Stimulated activated naive CD8-positive, alpha-beta T cell treated with anti-CD3 and anti-CD28 coated beads, Interleukin-15, amount 100 ng/mL, for 72 hours (primary cell): ENCODE measurements around the gene UBN1.

Experiments used
- ATAC-seq: fragments of 150-1000 bp; cut with Tn5 transposase; 2 replicates; pipeline ENCODE4 v1.10.0; 2021; ENCODE audit warnings: mild to moderate bottlenecking, moderate library complexity
- DNase-seq, 2 donors: peaks; one replicate each; pipeline ENCODE4 v3.0.0; 2021 to 2022
- H3K27ac Mint-ChIP-seq, 2 donors: one replicate each; pipeline ENCODE4 v1.8.0; 2022; ENCODE audit warnings: mild to moderate bottlenecking in 2 of 2, mixed read lengths in 2 of 2, moderate library complexity in 2 of 2
- H3K27me3 Mint-ChIP-seq: one replicate; pipeline ENCODE4 v1.8.0; 2022; ENCODE audit warnings: mixed read lengths
- H3K4me1 Mint-ChIP-seq: one replicate; pipeline ENCODE4 v1.8.0; 2022; ENCODE audit warnings: mild to moderate bottlenecking, mixed read lengths
- H3K4me3 Mint-ChIP-seq, 2 donors: one replicate each; pipeline ENCODE4 v1.8.0; 2022; ENCODE audit warnings: mild to moderate bottlenecking in 2 of 2, mixed read lengths in 2 of 2, moderate library complexity in 1 of 2
- H3K9me3 Mint-ChIP-seq, 2 donors: one replicate each; pipeline ENCODE4 v1.8.0; 2022; ENCODE audit warnings: mixed read lengths in 2 of 2

Gene UBN1

DNA sequence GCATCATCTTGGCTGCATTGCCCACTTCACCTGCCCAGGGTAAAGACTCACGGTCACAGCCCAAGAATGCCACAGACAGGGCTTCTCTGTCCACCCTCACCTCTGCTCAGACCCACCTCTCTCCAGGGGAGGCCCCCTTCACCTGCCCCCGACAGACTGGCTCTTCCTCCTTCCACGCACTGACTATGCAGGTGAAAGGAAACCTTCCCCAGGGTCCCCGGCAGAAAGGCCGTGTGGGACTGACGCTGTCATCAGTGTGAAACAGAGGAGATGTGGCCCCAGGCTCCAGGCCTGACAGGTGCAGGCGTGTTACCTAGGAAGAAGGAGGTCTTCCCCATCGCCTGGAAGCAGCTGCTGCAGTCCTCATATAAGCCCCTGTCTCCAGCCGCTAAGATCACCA lies 35.5 kb upstream of the UBN1 start:
- peak overlapping the region in 1 of 2 donors; percentile 88 for H3K27ac Mint-ChIP-seq
- ATAC-seq: no peak

DNA sequence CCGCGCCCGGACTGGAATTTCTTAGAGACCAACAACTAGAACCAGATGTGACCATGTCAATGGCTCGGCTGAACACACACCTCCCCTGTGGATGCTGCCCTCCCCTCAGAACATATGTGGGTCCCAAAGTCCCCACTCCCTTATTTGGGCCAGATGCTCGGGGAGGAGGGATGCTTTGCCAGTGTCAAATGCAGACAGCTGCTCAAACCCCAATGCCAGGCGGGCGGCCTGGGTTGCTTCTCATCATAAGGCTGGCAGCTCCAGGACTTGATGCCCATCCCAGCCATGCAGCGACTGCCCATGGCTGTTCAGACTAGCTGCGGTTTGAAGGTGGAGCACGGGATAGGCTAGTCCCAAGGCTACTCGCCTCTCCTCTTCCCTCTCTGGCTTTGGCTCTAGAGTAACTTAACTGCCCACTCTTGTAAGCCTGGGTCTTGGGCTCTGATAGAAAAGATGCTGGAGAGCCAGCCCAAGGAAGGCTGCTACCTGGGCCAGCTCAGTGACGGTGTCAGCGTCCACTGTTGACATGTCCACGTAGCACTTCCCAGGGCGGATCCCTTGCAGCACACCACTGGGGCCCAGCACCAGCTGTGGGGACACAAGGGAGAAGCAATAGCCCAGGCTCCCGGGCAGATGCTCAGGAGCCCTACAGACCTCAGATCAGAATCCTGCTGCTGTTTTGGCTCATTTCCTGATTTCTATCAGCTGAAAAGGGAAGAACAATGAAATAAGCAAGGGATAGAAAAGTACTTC lies 33.9 kb upstream of the UBN1 start:
- Mint-ChIP-seq H3K9me3 (no peaks in the 10 kb centered on the region), H3K27ac (no peak overlapping the region), H3K4me1 (no peaks in the 10 kb centered on the region), H3K27me3 (no peaks in the 10 kb centered on the region), H3K4me3 (no peak overlapping the region)
- DNase-seq: no peak
- ATAC-seq: no peak

More for the DNA sequence above, 35.5 kb upstream of the UBN1 start:
- DNase-seq: no peak
- no peaks in the 10 kb centered on the region for H3K27me3 Mint-ChIP-seq
- H3K9me3 Mint-ChIP-seq: no peaks in the 10 kb centered on the region
- no peak overlapping the region for H3K4me3 Mint-ChIP-seq
- H3K4me1 Mint-ChIP-seq: no peaks in the 10 kb centered on the region

DNA sequence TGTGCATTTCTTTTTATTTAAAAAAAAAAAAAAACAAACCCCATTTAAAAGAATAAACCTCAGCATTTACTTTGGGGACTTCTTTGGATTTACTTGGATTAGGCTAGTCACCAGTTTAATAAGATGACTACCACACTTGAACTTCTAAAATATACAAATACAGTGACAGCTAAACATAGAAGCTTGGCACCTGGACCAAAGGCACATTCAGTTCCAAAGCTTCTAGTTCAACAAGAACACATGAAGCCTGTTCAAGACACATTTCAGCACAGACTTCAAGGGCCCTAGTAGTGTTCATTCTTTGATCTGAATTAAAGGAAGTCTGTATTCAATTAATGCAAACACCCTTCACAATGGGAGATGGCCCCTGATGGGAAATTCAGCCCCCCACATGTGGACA lies 33.2 kb upstream of the UBN1 start:
- Mint-ChIP-seq H3K4me3 (no peak overlapping the region), H3K9me3 (no peaks in the 10 kb centered on the region), H3K4me1 (no peaks in the 10 kb centered on the region), H3K27me3 (no peaks in the 10 kb centered on the region), H3K27ac (peak overlapping the region in 1 of 2 donors; percentile 80)
- ATAC-seq (no peak), DNase-seq (no peak)

DNA sequence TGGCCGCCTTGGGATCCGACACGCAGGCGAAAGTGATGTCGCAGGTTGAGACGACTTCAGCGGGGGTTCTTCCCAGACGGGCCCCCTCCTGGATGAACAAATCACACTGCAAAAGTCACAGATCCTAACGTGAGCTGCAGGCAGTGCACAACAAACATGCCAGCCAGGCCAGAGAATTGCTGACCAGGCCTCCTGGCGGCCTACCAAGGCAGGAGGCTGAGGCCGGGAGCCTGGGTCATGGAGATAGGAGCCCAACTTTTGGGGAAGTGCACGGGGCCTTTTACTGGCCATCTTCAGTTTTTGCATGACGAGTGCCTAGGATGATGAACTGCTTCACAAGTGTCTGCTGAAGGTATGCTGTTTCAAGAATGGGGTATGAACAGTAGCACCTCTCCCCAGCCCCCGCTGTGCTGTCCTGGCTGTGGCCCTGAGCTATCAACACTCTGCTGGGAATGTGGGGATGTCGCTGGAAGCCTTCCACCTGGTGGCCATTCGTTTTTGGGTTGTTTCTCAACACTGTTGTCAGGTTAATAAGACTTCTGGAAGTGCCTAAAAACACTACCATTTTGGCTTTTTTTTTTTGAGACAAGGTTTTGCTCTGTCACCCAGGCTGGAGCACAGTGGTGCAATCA lies 32.6 kb upstream of the UBN1 start:
- ATAC-seq (no peak), DNase-seq (no peak)
- Mint-ChIP-seq H3K9me3 (no peaks in the 10 kb centered on the region), H3K27me3 (no peaks in the 10 kb centered on the region), H3K4me1 (no peaks in the 10 kb centered on the region), H3K4me3 (no peak overlapping the region), H3K27ac (no peak overlapping the region)

DNA sequence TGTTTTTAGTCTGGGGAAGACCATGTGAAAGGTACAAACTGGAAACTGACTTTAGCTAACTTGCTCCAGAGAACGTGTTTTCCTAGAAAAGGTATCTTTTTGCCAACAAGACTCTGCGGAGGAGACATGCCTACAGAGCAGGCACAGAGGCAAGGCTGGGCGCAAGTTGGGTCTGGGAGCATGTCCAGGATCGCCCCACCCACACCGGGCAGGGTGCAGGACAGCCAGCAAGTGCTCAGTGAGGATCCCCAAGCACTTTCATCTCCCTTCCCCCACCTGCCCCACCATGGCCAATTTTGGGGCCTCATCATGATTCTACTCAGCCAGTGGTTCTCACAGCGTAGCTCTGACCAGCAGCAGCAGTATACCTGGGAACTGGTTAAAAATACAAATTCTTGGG lies 26.6 kb upstream of the UBN1 start:
- no peak for ATAC-seq
- Mint-ChIP-seq H3K4me1 (no peaks in the 10 kb centered on the region), H3K27me3 (no peaks in the 10 kb centered on the region), H3K27ac (peak overlapping the region in 1 of 2 donors; percentile 43), H3K4me3 (no peak overlapping the region), H3K9me3 (no peaks in the 10 kb centered on the region)
- DNase-seq: no peak

DNA sequence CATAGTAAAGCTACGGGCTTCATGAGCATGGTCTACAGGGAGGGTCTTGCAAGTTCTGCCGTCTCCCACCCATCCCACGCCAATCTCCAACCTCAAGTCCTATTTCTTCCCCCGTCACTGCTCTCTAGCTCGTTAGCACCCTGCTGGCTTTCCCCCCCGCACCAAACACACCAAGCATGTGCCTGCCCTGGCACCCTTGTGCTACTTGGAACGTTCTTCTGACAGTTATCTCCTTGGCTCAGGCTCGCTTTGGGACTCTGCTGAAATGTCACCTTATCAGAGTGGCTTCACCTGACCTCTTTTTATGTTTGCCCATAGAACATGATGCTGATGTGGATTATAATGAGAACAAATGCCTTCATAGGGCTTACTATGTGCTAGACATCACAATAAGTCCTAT lies 22.1 kb upstream of the UBN1 start:
- Mint-ChIP-seq H3K4me3 (no peak overlapping the region), H3K4me1 (no peaks in the 10 kb centered on the region), H3K27me3 (no peaks in the 10 kb centered on the region), H3K9me3 (no peaks in the 10 kb centered on the region), H3K27ac (no peak overlapping the region)
- ATAC-seq (no peak), DNase-seq (no peak)

DNA sequence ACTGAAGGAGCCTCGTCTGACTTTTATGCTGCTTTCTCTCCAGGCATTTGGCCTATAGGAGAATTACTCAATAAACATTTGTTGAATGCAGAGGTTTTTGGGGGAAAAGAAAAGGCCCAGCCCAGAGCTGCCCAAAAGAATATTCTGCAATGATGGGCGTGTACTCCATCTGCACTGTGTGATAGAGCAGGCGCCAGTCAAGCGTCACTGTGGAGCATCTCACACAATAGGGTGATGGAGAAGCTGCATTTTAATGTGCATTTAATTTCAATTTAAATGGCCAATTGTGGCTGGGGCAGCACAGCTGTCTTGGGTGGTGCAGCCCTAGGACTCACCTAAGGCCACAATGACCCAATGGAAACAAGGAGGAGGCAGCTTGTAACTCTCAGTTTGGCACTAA lies 20.8 kb upstream of the UBN1 start:
- Mint-ChIP-seq H3K27ac (no peak overlapping the region), H3K4me1 (no peaks in the 10 kb centered on the region), H3K4me3 (no peak overlapping the region), H3K27me3 (no peaks in the 10 kb centered on the region), H3K9me3 (no peaks in the 10 kb centered on the region)
- ATAC-seq (no peak), DNase-seq (no peak)

DNA sequence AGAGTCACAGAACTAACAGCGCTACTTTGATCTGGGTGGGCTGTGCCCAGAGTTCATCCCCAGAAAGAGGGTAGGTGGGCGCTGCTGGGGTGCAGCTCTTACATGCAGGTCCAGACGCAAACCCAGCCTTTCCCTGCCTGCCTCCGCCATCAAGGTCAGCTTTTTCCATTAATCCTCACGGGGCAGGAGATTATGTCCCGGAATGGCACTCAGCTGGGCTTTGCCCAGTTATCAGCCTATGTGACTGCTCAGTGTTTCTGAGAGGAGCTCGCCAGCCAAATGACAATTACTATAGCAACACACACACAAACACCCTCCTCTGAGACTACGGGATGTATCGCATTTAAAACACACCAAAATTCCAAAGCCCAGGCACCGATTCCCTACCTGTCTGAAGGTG lies 20.3 kb upstream of the UBN1 start:
- Mint-ChIP-seq H3K27ac (no peak overlapping the region), H3K27me3 (no peaks in the 10 kb centered on the region), H3K4me3 (no peak overlapping the region)

DNA sequence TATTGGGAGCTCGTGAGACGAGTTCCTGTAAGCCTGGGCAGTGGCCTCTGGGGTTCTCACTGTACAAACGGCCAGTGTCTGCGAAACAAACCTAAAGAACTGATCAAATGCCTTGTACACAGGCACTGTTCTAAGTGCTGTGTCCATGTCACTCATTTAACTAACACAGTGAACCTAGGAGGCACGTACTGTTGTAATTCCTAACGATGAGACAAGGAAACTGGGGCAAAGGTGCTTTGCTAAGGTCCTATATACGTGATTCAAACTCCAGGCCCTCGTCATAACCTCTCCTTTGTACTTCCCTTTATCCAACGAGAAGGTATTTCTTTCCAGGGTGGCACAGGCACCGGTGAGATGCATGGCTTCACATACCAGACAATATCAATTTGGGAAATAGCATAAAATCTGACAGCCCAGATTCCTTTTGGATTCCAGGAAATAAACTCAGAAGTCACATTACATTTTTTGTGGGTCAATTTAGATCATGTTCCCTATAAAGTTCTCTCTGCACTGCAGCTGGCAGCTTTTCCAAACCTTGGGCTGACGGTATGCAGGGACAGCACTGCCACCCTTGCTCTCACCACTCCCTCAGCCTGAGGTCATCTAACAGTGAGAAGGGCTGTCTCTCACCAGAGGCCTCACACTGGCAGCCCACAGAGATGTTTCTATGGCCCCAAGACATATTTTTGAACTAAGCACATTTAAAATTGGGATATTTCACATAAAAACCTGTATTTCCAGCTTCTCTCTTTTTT lies 18.5 kb upstream of the UBN1 start:
- Mint-ChIP-seq H3K27ac (no peak overlapping the region), H3K4me1 (peaks cover 5% of the 10 kb centered on the region), H3K27me3 (no peaks in the 10 kb centered on the region), H3K9me3 (no peaks in the 10 kb centered on the region), H3K4me3 (no peak overlapping the region)
- no peak for DNase-seq
- ATAC-seq: no peak

More for the DNA sequence above, 20.3 kb upstream of the UBN1 start:
- Mint-ChIP-seq H3K9me3 (no peaks in the 10 kb centered on the region), H3K4me1 (no peaks in the 10 kb centered on the region)
- no peak for ATAC-seq
- no peak for DNase-seq

DNA sequence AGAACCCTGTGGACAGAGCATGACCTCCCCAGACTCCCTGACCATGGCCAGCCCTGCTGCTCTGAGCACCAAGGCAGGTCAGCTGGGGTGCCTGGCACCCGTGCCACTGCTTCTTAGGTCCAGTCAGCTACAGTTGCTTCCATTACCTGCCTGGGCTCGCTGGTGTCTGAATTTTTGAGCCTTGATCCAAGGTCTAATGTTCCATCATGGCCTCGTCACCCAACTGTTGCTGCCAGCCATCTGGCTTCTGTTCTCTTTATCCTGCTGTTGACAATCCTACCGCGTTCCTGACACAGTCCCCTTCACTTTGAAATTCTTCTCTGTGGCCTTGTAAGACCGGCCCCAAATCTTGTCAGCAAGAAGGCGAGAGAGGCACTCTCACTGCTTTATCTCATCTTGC lies 16.9 kb upstream of the UBN1 start:
- no peaks in the 10 kb centered on the region for H3K9me3 Mint-ChIP-seq
- ATAC-seq: no peak
- no peak for DNase-seq
- H3K4me1 Mint-ChIP-seq: peaks cover 5% of the 10 kb centered on the region
- no peaks in the 10 kb centered on the region for H3K27me3 Mint-ChIP-seq
- peak overlapping the region in 1 of 2 donors; percentile 23 for H3K27ac Mint-ChIP-seq
- no peak overlapping the region for H3K4me3 Mint-ChIP-seq

DNA sequence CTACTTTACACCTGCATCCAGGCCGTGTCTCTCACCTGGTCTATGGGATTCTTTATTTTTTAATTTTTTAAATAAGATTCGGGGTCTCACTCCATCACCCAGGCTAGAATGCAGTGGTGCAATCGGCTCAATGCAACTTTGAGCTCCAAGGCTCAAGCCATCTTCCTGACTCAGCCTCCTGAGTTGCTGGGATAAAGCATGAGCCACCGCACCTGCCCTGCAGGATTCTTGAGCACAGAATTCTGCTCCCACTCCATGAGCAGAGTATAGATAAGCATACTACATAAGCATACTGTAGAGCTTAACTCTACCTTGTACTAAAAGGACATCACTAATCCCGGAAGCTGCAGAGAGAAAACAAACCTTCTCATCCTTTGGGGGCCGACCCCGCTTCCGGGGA lies 15.7 kb upstream of the UBN1 start:
- ATAC-seq (no peak), DNase-seq (no peak)
- H3K27me3 Mint-ChIP-seq: no peaks in the 10 kb centered on the region
- no peak overlapping the region for H3K4me3 Mint-ChIP-seq
- no peaks in the 10 kb centered on the region for H3K9me3 Mint-ChIP-seq
- H3K4me1 Mint-ChIP-seq: peaks cover 5% of the 10 kb centered on the region
- peak overlapping the region in 1 of 2 donors; percentile 57 for H3K27ac Mint-ChIP-seq

DNA sequence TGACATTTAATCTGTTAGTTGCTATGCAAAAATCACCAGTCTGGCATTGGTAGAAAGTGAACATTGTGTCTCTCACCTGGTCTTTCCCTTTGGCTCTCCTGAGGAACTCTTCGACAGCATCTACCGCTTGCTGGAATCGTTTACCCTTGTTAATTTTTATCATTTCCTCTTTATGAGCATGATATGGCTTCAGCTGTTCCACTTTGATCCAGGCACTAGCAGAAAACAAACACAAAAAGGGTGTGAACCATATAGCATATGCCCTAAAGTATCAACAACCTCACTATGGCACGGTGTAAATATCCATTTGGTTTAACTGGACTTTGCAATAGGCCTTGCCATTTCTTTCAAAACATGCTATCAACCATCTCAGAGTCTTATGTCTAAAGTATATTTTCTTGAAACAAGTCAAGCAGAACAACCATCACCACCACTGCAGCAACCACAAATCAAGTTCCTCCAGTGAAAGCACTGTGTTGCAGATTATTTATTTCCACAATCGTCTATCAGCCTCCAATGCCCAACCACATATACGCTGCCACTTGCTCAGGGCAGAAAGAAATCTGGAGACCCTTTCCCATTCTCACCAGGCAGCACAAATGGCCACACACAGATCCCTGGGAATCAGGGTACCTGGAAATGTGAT lies 14.5 kb upstream of the UBN1 start:
- H3K4me1 Mint-ChIP-seq: peaks cover 5% of the 10 kb centered on the region
- no peaks in the 10 kb centered on the region for H3K9me3 Mint-ChIP-seq
- ATAC-seq (no peak), DNase-seq (no peak)
- H3K27ac Mint-ChIP-seq: no peak overlapping the region
- H3K27me3 Mint-ChIP-seq: no peaks in the 10 kb centered on the region
- H3K4me3 Mint-ChIP-seq: no peak overlapping the region

DNA sequence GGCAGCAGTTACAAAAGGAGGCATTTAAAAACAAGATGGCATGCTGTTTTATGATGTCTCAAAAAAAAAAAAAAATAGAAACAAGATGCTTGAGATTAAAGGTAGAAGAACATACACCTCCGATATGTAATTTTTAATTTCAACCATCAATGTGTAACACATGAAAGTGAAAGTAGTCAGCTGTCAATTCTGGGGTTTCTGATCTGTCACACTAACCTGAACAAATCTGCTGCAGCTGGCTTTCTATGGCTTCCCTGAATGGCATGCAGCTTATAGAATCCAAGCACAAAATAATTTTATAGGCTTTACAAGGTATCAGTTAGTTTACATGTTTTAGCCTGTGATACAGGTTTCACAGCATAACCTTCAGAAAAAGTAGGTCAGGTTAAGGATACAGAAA lies 13.7 kb upstream of the UBN1 start:
- Mint-ChIP-seq H3K27me3 (no peaks in the 10 kb centered on the region), H3K4me3 (no peak overlapping the region), H3K27ac (no peak overlapping the region), H3K4me1 (peaks cover 10% of the 10 kb centered on the region), H3K9me3 (no peaks in the 10 kb centered on the region)
- ATAC-seq (no peak), DNase-seq (no peak)

DNA sequence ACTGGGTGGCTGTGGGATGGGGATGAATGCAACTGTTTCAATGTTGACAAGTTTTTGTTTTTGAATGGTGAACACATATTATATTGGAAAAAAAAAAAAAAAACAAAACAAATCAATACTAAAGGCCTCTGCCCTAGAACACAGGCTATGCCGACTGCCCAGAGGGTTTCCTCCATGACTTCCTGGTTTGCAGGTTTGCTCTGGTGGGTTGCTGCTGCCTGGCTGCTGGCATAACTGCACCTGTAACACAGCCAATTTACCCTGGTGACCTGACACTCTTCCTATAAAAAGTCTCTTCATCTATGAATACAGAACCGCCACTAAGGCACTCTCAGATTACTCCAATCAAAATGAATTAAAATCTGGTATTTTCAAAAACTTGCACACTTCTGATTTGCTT lies 10.6 kb upstream of the UBN1 start:
- Mint-ChIP-seq H3K4me3 (no peak overlapping the region), H3K27ac (no peak overlapping the region), H3K9me3 (no peaks in the 10 kb centered on the region), H3K4me1 (peaks cover 14% of the 10 kb centered on the region), H3K27me3 (no peaks in the 10 kb centered on the region)
- ATAC-seq (no peak), DNase-seq (no peak)

DNA sequence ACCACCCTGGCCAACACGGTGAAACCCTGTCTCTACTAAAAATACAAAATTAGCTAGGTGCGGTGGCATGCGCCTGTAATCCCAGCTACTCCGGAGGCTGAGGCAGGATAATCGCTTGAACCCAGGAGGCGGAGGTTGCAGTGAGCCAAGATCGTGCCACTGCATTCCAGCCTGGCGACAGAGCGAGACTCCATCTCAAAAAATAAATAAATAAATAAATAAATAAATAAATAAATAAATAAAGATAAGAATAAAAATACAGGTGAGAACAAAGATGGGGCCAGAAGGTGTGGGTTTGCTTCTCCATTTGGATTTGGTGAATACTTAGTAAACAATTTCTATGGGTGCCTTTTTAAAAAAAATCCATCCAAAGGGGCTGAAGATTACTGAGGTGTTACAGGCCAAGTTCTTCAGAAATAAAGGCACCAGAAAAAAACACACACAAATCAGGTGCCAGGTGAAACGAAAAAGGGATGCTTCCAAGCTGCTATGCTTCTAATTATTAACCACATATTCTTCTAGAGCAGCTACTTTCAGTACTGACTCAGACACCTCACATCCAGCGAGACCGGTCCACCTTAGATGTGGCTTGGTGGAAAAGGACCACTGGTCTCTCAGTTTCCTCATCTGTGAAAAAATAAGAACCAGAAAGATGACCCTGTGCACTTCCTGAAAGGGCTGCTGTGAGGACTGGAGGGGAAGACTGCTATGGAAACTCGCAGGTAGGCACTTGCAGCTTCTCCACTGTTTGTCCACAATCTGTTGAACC lies 9.4 kb upstream of the UBN1 start:
- no peaks in the 10 kb centered on the region for H3K9me3 Mint-ChIP-seq
- H3K27ac Mint-ChIP-seq: peak overlapping the region in 1 of 2 donors; percentile 59
- no peak overlapping the region for H3K4me3 Mint-ChIP-seq
- DNase-seq: no peak
- H3K4me1 Mint-ChIP-seq: peaks cover 14% of the 10 kb centered on the region
- no peaks in the 10 kb centered on the region for H3K27me3 Mint-ChIP-seq
- ATAC-seq: no peak
